Activated T-helper 1 cell treated with anti-CD3 and anti-CD28 coated beads, Interleukin-12 subunit alpha, Interleukin-12 subunit beta, Interleukin-2, Interleukin-4 antibody, amounts not matched to agents 30 ng/mL and 10 ng/mL and 1 ng/mL, durations not matched to agents 14 hours and 24 hours and 36 hours (primary cell): ENCODE results near the gene CEMIP. TPM values are rescaled to one million over a fixed set of nuclear protein-coding genes. Genes with fewer than 3 reads are reported as not detected.

ENCODE experiments used
- DNase-seq: peaks from one replicate; pipeline ENCODE4 v3.0.0; 2021; ENCODE audit warnings: low spot score
- H3K27ac Mint-ChIP-seq: one replicate; pipeline ENCODE4 v1.8.0; 2021; ENCODE audit warnings: mild to moderate bottlenecking, mixed read lengths
- H3K27me3 Mint-ChIP-seq: one replicate; pipeline ENCODE4 v1.8.0; 2022; ENCODE audit warnings: mild to moderate bottlenecking, moderate library complexity, mixed read lengths; ENCODE audit not compliant: insufficient read depth
- H3K36me3 Mint-ChIP-seq: one replicate; pipeline ENCODE4 v1.8.0; 2021; ENCODE audit warnings: low read depth, mixed read lengths
- H3K4me1 Mint-ChIP-seq: one replicate; pipeline ENCODE4 v1.8.0; 2021; ENCODE audit warnings: low read depth, mixed read lengths
- H3K4me3 Mint-ChIP-seq: one replicate; pipeline ENCODE4 v1.8.0; 2021; ENCODE audit warnings: mild to moderate bottlenecking, moderate library complexity, mixed read lengths
- H3K9me3 Mint-ChIP-seq: one replicate; pipeline ENCODE4 v1.8.0; 2021; ENCODE audit warnings: mixed read lengths
- intact Hi-C: fragments of 100-400 bp; cut with micrococcal nuclease; formaldehyde crosslinking; loops from one replicate; pipeline ENCODE4 v1.15.1; 2024
- total RNA-seq: library from RNA; stranded (reverse); gene quantifications from 2 replicates; pipeline ENCODE4 v1.2.3, GENCODE V29; 2022

The CEMIP gene
- total RNA-seq, 1 donor from 2014 or later: 0.03 TPM

GRCh38 chr15:80988148-80988796 lies 209.1 kb downstream of the CEMIP start:
- Mint-ChIP-seq H3K27ac (peak overlapping the region; percentile 97), H3K4me1 (peaks cover 66% of the 10 kb centered on the region), H3K27me3 (no peaks in the 10 kb centered on the region), H3K9me3 (no peaks in the 10 kb centered on the region), H3K4me3 (peak overlapping the region; percentile 98), H3K36me3 (peaks cover 23% of the 10 kb centered on the region)
- DNase-seq: no peak
- intact Hi-C loops: loop anchor here (10.0 kb wide), 3 partner anchors 293 to 833 kb away; partner anchors contain the start of genes ABHD17C and FAH

- Mint-ChIP-seq H3K36me3 (peaks cover 23% of the 10 kb centered on the region), H3K4me1 (peaks cover 63% of the 10 kb centered on the region), H3K4me3 (peak overlapping the region; percentile 98), H3K9me3 (no peaks in the 10 kb centered on the region), H3K27me3 (no peaks in the 10 kb centered on the region), H3K27ac (peak overlapping the region; percentile 97)
- intact Hi-C loops: loop anchor here (10.0 kb wide), 3 partner anchors 294 to 834 kb away; partner anchors contain the start of genes ABHD17C and FAH
- DNase-seq: no peak
These were observed 209.9 kb downstream of the CEMIP start for GRCh38 chr15:80989081-80989517.

GRCh38 chr15:80989518-80990478 lies 210.6 kb downstream of the CEMIP start, which contains the start of gene MESD:
Gene MESD (minus strand): TSS chr15:80989819. CDS start chr15:80989791, 28 bp downstream.
- Mint-ChIP-seq H3K36me3 (peaks cover 19% of the 10 kb centered on the region), H3K4me3 (peak within 1 kb of the TSS; percentile 98), H3K4me1 (peaks cover 58% of the 10 kb centered on the region), H3K27ac (peak within 1 kb of the TSS; percentile 97), H3K9me3 (no peaks in the 10 kb centered on the region), H3K27me3 (no peaks in the 10 kb centered on the region)
- peak; percentile 92 for DNase-seq
- intact Hi-C loops: loop anchor here (1.0 to 10.0 kb wide), 4 partner anchors 34 to 835 kb away; partner anchors contain the start of genes ABHD17C and FAH

- peak overlapping the region; percentile 9 for H3K4me3 Mint-ChIP-seq
- no peak for DNase-seq
- H3K27me3 Mint-ChIP-seq: no peaks in the 10 kb centered on the region
- no peaks in the 10 kb centered on the region for H3K9me3 Mint-ChIP-seq
- H3K27ac Mint-ChIP-seq: no peak overlapping the region
- intact Hi-C loops: loop anchor here (1.0 kb wide), 3 partner anchors 9 to 333 kb away; partner anchors contain the start of genes STARD5 and TLNRD1
- H3K4me1 Mint-ChIP-seq: peaks cover 55% of the 10 kb centered on the region
- peaks cover 15% of the 10 kb centered on the region for H3K36me3 Mint-ChIP-seq
These were observed 211.8 kb downstream of the CEMIP start for GRCh38 chr15:80990955-80991354.

- Mint-ChIP-seq H3K27me3 (no peaks in the 10 kb centered on the region), H3K9me3 (no peaks in the 10 kb centered on the region), H3K4me3 (peak overlapping the region; percentile 9), H3K27ac (peak overlapping the region; percentile 21), H3K4me1 (peaks cover 54% of the 10 kb centered on the region), H3K36me3 (peaks cover 13% of the 10 kb centered on the region)
- intact Hi-C loops: loop anchor here (1.0 kb wide), 2 partner anchors 9 to 333 kb away; partner anchors contain the start of genes STARD5 and TLNRD1
- DNase-seq: peak; percentile 35
These were observed 212.3 kb downstream of the CEMIP start for GRCh38 chr15:80991421-80991820.

GRCh38 chr15:80992006-80992405 lies 212.8 kb downstream of the CEMIP start:
- H3K4me3 Mint-ChIP-seq: no peak overlapping the region
- no peak for DNase-seq
- intact Hi-C loops: no loop called here
- H3K27me3 Mint-ChIP-seq: no peaks in the 10 kb centered on the region
- no peaks in the 10 kb centered on the region for H3K9me3 Mint-ChIP-seq
- no peak overlapping the region for H3K27ac Mint-ChIP-seq
- H3K4me1 Mint-ChIP-seq: peaks cover 49% of the 10 kb centered on the region
- H3K36me3 Mint-ChIP-seq: peaks cover 9% of the 10 kb centered on the region

- Mint-ChIP-seq H3K4me1 (peaks cover 52% of the 10 kb centered on the region), H3K36me3 (peaks cover 8% of the 10 kb centered on the region), H3K27me3 (peaks cover under 1% of the 10 kb centered on the region), H3K4me3 (no peak overlapping the region), H3K9me3 (no peaks in the 10 kb centered on the region), H3K27ac (no peak overlapping the region)
- no peak for DNase-seq
- intact Hi-C loops: no loop called here
These were observed 213.3 kb downstream of the CEMIP start for GRCh38 chr15:80992441-80992840.

- H3K27ac Mint-ChIP-seq: peak overlapping the region; percentile 27
- no peaks in the 10 kb centered on the region for H3K36me3 Mint-ChIP-seq
- H3K9me3 Mint-ChIP-seq: no peaks in the 10 kb centered on the region
- intact Hi-C loops: loop anchor here (1.0 kb wide), 2 partner anchors 110 to 270 kb away; no protein-coding TSS in a partner anchor
- H3K4me3 Mint-ChIP-seq: no peak overlapping the region
- H3K4me1 Mint-ChIP-seq: peaks cover 52% of the 10 kb centered on the region
- no peak for DNase-seq
- H3K27me3 Mint-ChIP-seq: peaks cover 2% of the 10 kb centered on the region
These were observed 217.1 kb downstream of the CEMIP start for GRCh38 chr15:80996247-80996646.

GRCh38 chr15:80997692-80998091 lies 218.5 kb downstream of the CEMIP start:
- H3K36me3 Mint-ChIP-seq: no peaks in the 10 kb centered on the region
- H3K4me1 Mint-ChIP-seq: peaks cover 38% of the 10 kb centered on the region
- intact Hi-C loops: no loop called here
- no peak overlapping the region for H3K4me3 Mint-ChIP-seq
- peaks cover 2% of the 10 kb centered on the region for H3K27me3 Mint-ChIP-seq
- no peak for DNase-seq
- H3K9me3 Mint-ChIP-seq: no peaks in the 10 kb centered on the region
- no peak overlapping the region for H3K27ac Mint-ChIP-seq

GRCh38 chr15:80998251-80998650 lies 219.1 kb downstream of the CEMIP start:
- peak overlapping the region; percentile 66 for H3K27ac Mint-ChIP-seq
- peaks cover 2% of the 10 kb centered on the region for H3K27me3 Mint-ChIP-seq

GRCh38 chr15:80999623-81000036 lies 220.5 kb downstream of the CEMIP start:
- intact Hi-C loops: loop anchor here (1.0 to 2.0 kb wide), 6 partner anchors 8 to 1047 kb away; partner anchors contain the start of genes MEX3B and STARD5
- peaks cover 2% of the 10 kb centered on the region for H3K27me3 Mint-ChIP-seq
- peaks cover 13% of the 10 kb centered on the region for H3K36me3 Mint-ChIP-seq
- peak; percentile 66 for DNase-seq
- H3K27ac Mint-ChIP-seq: peak overlapping the region; percentile 98
- H3K4me3 Mint-ChIP-seq: peak overlapping the region; percentile 97
- peaks cover 53% of the 10 kb centered on the region for H3K4me1 Mint-ChIP-seq
- no peaks in the 10 kb centered on the region for H3K9me3 Mint-ChIP-seq

More at GRCh38 chr15:80998251-80998650, 219.1 kb downstream of the CEMIP start:
- H3K9me3 Mint-ChIP-seq: no peaks in the 10 kb centered on the region
- intact Hi-C loops: no loop called here
- no peak for DNase-seq
- no peak overlapping the region for H3K4me3 Mint-ChIP-seq
- peaks cover 40% of the 10 kb centered on the region for H3K4me1 Mint-ChIP-seq
- H3K36me3 Mint-ChIP-seq: peaks cover under 1% of the 10 kb centered on the region

- Mint-ChIP-seq H3K36me3 (peaks cover 13% of the 10 kb centered on the region), H3K4me1 (peaks cover 59% of the 10 kb centered on the region), H3K4me3 (peak overlapping the region; percentile 97), H3K27me3 (peaks cover 2% of the 10 kb centered on the region), H3K27ac (peak overlapping the region; percentile 98), H3K9me3 (no peaks in the 10 kb centered on the region)
- intact Hi-C loops: loop anchor here (1.0 to 2.0 kb wide), 6 partner anchors 9 to 1046 kb away; partner anchors contain the start of genes MEX3B and STARD5
- DNase-seq: peak; percentile 9
These were observed 221.0 kb downstream of the CEMIP start for GRCh38 chr15:81000144-81000623.
